GM18861 (cell line): Measurements from ENCODE around the gene TBC1D17.

Source experiments
- ATAC-seq: cut with Tn5 transposase; IDR thresholded peaks from one replicate; pipeline ENCODE4 v1.9.1; 2021; ENCODE audit not compliant: unreplicated experiment

The TBC1D17 gene

DNA sequence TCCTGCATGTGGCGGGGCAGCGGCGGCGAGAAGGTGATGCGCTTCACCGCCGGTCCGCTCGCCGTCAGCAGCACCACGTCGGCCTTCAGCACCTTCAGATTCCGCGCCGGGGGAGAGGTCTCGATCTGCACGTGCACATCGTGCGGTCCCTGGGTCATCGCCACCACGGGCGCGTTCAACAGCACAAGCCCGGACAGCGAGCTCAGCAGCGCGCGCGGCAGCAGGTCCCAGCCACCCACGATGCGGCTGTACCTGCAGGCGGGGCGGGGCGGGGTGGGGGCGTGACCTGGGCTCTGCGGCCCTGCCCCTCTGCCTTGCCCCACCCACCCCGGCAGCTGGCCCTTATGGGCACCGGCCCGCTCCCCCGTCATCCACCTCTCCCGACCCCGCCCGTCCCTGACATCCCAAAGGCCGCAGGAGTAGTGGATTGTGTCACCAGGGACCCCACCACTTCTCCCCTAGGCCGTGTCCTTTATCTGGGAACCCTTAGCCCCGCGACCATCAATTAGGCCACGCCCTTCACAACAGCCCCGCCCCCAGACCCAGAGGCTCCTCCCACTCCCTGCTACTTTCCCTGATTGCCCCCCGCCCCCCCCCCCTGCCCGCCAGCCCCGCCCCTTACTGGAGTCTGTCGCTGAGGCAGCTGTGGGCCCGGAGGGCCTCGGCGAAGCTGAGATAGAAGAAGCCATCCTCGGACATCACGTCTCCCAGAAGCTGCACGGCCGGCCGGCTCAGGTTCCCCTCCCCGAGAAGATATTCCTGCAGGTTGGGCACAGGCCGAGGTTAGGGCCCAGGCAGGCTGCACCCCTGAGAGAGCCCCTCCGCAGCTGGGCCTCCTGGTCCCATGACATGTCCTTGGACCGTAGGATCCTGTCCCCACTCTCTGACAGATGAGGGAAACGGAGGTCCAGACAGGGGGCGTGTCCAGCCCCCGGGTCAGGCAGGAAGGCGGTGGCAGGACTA, 13.1 kb downstream of the TBC1D17 start:
- no peak for ATAC-seq

DNA sequence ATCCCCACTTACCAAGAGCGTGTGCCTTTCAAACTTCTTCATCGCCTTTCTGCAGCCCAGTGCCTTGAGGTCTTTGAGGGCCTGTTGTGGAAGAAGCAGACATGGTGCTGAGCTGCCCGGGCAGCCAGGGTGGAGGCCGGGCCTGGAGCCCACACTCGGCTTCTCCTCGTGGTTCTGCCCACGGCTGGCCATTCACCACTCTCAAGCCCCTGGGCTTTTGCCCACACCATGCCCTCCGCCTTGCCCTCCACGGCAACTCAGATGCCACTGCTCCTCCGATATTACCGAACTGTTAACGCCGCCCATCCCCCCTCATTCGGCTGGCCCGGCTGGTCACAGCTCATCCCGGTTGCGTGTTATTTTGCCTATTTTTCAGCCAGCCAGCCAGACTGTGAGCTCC, 13.9 kb downstream of the TBC1D17 start:
- no peak for ATAC-seq

DNA sequence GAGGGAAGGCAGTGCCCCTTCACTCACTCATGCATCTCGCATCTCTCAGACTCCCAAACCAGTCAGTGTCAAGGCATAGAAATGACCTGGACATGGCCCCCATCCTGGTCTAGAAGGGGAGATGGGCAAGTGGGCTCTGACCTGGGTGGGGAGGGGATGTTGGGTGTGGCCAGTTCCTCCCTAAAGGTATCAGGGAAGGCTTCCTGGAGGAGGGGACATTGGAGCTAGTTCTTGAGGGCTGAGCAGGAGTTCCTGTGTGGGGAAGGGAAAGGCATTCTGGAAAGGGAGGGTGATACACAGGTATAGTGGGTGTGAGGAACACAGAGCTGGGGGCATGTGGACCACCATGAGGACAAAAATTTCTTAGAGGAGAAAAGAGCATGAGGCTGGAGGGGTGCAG, 15.2 kb downstream of the TBC1D17 start:
- ATAC-seq: no peak

DNA sequence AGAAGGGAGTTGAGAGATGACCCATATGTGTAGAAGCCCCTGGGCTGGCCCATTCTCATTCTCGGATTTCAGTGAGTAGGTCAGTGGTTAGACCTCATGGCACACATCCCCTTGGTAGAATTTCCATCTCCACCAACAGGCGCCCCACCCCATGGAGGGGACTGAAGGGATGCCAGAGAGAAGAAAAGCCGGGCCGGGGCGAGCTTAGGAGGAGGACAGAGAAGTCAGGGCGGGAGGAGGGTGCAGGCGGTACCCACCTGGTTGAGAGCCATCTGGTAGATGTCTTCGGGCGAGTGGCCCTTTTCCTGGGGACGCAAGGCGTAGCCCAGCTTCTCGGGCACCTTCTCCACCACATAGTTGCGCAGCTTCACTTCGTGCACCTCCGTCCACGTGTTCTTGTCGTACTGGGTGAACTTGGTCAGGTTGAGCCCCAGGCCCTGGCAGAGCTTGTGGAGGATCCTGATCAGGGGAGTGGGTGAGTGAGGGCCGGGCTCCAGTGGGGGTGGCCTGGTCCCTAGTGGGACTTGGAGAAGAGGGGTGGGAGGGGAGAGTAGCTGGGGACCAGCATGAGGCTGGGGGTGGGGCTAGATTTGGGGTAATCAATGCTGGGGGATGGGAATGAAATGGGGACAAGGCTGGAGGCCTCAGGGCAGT, 16.6 kb downstream of the TBC1D17 start:
- no peak for ATAC-seq

DNA sequence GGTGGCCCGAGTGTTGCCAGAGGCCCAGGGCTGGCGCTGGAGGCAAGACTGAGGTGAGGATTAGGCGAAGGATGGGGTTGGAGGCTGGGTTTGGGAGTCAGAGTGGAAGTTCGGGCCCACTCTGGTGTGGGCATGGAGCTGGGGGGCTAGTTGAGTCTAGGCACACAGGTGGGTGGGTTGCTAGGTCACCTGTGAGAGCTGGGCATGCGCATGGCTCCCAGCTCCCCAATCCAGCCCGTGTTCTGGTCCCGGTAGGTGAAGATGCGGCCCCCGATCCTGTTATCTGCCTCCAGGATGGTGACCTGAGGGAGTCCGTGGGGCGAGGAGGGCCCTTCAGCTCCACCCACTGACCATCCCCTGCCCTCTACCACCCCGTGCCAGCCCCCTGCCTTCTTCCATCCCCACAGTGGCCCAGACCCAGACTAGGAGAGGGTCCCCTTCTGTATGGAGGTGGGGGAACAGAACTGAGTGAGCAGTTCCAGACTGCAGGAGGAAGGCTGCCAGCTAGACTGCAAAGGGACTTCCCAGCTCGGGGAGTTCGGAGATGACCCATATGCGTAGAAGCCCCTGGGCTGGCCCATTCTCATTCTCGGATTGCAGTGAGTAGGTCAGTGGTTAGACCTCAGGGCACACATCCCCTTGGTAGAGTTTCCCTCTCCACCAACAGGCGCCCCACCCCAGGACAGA, 17.5 kb downstream of the TBC1D17 start:
- ATAC-seq: no peak

DNA sequence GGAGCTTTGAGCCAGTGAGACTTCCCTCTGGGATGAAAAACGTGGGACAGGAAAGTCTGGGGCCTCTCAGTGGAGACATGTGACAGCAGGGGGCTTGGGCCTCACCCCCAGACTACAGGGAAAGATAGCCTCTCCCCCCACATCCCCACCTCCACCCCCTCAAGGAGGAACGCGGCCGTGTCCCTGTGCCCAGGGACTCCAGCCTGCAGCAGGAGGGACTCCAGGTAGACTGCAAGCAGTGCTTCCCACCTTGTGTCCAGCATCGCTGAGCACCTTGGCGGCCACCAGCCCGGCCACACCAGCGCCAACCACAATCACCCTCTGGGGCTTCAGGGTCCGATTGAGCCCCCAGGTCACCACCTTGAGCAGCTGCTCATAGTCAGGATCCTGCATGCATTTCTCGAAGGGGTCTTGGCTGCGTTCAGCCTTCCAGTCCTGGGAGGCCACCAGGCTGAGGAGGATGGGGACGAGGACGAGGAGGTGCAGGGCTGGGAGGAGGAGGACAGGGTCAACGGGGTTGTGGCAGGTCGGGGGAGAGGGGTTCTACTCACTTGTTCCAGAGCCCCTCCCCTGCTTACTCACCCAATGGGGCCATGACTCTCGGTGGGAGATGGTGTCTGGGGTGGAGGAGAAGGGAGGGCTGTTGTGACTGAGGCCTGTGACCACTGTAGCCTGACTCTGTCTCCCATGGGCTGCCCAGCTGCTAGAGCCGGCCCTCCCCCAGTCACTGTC, 18.2 kb downstream of the TBC1D17 start:
- ATAC-seq: no peak

DNA sequence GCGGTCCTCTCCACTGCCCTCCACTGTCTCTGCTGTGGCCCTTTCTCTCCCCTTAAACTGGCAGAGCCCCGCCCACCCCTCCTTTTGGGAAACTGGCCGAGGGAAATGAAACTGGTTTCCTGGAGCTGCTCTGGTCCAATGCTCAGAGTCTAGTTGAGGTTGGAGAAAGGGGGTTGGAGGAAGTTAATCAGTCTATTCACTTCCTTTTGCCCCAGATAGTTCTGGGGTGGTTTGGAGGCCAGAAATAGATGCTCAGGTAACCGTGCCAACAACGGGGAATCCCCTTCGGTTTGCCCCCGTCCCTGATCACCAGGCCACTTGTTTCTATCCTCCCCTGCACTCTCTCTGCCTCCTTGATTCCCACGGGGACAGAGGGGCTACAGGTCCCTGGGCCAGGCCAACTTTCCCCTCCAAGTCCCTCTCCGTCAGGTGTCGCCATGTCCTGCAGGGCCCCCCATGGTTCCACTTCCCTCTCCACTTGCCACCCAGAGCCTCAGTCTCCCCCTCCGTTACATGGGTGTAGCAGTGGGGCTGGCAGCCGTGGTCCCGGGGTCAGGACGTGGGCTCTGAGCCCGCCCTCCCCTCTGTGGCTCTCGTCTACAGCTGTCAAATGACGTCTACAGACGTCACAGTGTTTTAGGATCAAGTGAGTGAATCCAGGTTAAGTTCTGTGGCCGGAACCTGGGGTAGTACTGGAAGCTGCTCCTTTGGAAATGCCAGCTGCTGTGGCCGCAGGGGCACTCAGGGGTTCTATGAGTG, 19.5 kb downstream of the TBC1D17 start, which contains the start of gene IL4I1:
TSS of gene IL4I1 (minus strand) at position 25 of the 759 bp plus-strand sequence. CDS start 727 bp downstream, outside the sequence.
- ATAC-seq: peak; percentile 56

DNA sequence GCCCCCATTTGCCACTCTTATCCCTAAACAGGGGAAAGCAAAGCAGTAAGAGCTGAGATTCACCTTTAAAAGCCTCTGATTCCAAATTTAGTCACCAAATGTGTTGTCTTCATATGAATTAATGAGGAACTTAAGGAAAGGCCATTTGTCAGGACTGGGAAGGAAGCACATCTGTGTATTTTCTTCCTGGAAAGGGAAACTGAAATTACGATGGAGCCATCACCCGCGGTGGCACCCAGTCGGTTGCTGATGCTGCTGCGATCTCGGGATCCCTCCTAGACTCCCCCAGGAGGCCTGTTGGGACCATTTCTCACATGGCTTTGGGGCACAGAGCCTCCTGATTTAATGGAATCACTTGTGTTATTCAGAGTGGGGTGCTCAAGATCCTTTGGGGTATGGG, 26.6 kb downstream of the TBC1D17 start:
- no peak for ATAC-seq

DNA sequence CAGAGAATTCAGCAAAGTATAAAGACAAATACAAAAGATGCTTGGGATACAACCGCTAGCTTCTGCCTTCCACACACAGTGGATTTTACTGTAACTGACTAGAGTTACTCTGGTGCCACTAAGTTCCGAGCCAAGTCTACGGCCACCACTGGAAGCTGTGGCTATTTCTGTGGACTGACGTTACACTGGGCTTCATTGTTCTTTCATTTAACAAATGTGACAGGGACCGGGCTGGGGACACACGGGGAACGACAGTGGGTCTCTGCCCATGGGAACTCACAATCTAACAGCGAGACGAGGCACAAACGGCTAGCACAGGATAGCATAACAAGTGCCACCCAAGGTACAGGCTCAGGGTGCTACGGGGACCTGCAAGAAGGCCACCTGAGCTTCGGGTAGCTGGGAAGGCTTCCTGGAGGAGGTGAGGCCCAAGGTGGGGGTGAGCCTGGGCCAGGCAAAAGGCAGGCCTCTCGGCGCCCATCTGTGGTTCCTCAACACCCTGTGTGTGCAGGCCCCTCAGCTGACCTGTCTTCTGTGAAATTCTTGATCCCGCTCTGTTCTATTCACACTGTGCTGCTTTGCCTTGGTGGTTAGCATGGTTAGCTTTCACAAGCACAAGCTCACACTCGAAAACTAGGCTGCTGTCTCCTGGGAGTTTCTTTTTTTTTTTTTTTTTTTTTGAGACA, 29.5 kb downstream of the TBC1D17 start:
- ATAC-seq: no peak

DNA sequence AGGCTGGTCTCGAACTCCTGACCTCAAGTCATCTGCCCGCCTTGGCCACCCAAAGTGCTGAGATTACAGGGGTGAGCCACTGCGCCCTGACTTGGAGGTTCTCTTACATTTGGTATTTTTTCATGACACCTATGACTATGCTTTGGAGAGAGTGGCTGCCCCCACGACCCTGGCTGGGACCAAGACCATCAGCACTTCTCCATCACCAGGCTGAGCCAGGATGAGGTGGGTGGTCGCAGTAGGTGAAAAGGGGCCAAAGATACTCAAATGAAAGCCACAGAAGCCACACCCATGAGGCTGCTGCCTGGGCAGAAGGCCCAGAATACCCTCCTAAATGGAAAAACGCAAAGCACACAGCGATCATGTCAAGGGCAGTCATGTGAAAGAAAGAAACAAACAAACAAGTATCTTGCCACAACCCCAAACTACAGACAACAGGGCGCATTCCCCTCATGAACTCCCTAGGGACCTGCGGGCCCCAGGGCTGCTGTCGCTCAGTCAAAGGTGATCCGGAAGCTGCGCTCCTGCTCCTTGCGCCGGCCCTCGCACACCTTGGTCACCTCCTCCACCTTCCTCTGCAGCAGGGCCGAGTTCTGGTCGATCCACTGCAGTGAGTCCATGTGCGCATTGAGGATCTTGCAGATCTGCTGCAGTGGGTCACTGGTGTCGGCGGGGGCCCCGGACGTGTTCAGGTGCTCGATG, 30.4 kb downstream of the TBC1D17 start:
- ATAC-seq: no peak

DNA sequence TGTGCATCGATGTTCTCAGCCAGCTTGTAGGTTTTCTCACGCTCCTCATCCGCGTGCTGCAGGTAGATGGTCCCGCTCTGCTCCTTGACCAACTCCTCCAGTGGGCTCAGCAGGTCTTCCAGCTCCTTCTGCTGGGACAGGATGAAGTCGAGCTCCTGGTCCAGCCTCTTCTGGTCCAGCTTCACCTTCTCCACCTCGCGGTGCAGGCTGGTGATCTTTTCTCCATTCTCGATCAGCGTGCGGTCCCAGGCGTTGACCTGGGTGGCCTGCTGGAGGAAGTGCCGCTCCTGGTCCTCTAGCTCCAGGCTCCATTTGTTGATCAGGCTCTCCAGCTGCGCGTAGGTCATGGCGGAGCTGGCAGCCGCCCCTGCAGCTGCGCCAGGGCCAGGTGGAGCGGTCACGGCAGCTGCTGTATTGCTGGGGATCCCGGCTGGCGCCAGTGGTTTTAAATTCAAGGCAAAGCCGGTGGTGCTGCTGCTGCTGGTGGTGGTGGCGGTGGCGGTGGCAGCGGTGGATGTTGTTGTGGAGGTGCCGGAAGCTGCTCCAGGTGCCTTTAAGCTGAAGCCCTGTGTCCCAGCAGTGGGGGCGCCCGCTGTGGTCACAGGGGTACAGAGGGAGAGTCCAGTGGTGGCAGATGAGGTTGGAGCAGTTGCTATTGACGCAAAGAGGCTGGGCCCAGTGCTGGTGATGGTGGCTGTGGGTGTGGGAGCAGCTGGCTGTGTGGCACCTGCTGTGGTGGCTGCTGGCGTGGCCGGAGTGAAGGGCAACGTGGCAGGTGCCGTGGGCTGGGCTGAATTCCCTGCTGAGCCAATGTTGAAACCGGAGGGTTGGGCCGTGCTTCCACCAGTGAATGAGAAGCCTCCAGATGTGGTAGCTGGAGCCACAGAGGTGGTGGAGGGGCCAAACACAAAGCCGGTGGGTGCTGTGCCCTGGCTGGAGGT, 31.2 kb downstream of the TBC1D17 start:
- no peak for ATAC-seq

DNA sequence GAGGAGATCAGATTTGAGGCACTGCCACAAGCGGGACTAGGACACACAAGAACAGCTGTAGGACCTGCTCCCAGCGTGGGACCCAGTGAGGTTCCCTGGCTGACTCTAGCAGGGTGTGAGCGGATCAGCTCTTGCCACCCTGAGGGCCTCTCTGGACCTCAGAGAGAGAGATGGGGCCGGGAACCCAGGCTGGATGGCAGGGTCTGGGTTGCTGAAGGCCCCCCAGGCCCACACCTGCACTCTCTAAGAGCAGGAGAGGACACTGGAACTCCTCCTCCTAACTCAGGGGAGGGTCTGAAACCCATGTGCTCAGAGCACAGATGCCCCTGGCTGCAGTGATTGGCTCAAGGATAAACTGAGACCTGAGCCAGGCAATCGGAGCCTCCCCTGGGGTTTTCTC, 32.7 kb downstream of the TBC1D17 start:
- ATAC-seq: no peak

DNA sequence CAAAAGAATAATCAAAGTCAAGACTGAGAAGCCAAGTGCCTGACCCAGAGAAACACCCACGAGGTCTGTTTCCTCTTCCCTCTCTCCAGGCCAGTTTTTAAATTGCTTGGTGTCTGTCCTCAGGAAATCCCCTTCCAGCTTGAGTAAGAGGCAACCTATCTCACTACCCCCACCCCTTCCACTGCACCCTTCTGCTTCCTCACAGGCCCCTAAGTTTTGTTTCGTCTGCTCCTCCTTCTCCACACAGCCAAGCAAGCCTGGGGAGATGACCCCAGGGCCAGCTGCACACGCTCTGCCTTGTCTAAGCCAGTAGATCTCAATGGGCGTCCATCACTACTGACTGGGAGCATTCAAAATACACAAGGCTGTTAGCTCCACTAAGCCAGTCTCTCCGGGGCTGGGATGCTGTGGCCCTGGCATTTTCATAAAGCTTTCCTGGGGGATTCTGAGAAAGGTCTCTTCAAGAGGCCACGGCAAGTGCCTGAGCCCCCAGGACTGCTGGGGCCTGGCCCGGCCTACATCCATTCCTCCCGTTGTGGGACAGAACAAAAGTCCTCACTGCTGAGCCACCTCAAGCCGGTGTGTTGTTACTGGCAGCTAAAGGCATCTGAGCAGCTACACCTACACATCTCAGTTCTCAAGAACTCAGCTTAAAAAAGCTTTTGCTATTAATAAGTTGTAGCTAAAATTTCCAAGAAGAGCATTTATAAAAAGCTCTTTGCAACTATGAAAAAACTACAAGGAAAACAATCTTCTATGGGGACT, 34.1 kb downstream of the TBC1D17 start:
- no peak for ATAC-seq

DNA sequence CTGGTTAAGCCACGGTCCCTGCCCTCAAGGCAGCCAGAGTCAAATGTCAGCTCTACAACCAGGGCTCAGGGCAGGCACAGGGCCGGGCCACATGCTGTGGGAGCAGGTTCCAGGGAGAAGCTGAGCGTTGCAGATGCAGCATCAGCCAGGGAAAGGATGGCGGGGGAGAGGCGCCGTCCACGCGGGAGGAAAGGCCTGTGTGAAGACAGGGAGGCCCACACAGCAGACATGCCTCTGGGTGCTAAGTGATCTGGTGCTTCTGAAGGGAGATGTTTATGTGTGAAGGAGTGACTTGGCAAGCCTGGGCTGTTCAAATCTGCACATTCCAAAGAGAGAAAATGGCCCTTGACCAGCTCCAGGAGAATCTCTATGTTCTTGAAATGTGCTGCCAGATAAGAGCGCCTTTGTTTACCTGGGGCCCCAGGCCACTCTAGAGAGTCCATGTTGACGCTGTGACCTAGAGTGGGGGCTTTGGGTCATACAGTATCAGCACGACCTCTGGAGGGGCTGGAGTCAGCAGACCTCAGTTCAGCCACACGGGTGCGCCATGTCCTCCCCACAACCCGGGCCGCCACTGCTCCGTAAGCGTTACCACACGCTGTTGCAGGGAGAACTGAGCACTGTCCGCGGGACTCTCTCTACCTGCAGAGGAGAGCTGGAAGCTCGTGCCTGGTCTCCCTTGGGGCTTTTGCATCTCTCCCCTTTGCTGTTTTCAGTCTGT, 35.6 kb downstream of the TBC1D17 start:
- ATAC-seq: no peak

DNA sequence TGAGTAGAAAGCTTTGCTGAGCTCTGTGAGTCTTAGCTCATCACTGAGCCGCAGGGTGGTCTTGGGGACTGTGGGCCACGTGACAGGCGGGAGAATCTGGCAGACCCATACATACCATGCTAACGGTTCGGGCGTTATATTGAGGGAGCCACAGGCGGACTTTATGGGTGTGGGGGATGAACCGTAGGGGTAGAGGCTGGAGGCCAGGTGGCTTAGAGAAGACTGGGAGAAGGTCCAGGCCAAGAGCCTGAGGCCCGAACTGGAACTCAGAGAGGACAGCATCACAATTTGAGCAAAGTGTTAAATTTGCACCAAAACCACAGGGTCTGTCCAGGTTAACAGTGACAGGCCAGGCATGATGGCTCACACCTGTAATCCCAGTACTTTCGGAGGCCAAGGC, 36.2 kb downstream of the TBC1D17 start:
- no peak for ATAC-seq

DNA sequence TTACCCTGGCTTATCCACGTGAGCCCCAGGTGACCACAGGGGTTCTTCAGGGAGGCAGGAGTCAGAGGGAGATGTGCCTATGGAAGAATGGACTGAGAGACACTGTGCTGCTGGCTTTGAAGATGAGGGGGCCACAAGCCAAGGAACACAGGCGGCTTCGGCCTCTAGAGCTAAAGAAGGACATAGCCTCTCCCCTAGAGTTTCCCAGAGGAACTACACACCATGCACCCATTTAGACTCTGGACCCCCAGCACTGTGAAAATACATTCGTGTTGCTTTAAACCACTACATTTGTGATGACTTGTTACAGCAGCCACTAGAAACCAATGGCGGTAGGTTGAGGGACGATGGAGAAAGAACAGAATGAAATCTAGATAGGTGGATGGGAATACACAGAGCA, 37.8 kb downstream of the TBC1D17 start:
- no peak for ATAC-seq
